Activated T-helper 1 cell treated with anti-CD3 and anti-CD28 coated beads, Interleukin-12 subunit alpha, Interleukin-12 subunit beta, Interleukin-2, Interleukin-4 antibody, amounts not matched to agents 30 ng/mL and 10 ng/mL and 1 ng/mL, durations not matched to agents 14 hours and 24 hours and 36 hours (primary cell): ENCODE results near the gene SYTL5. TPM values are rescaled to one million over a fixed set of nuclear protein-coding genes. Genes with fewer than 3 reads are reported as not detected.

Source experiments
- DNase-seq: peaks from one replicate; pipeline ENCODE4 v3.0.0; 2021; ENCODE audit warnings: low spot score
- H3K27ac Mint-ChIP-seq: one replicate; pipeline ENCODE4 v1.8.0; 2021; ENCODE audit warnings: mild to moderate bottlenecking, mixed read lengths
- H3K27me3 Mint-ChIP-seq: one replicate; pipeline ENCODE4 v1.8.0; 2022; ENCODE audit warnings: mild to moderate bottlenecking, moderate library complexity, mixed read lengths; ENCODE audit not compliant: insufficient read depth
- H3K36me3 Mint-ChIP-seq: one replicate; pipeline ENCODE4 v1.8.0; 2021; ENCODE audit warnings: low read depth, mixed read lengths
- H3K4me1 Mint-ChIP-seq: one replicate; pipeline ENCODE4 v1.8.0; 2021; ENCODE audit warnings: low read depth, mixed read lengths
- H3K4me3 Mint-ChIP-seq: one replicate; pipeline ENCODE4 v1.8.0; 2021; ENCODE audit warnings: mild to moderate bottlenecking, moderate library complexity, mixed read lengths
- H3K9me3 Mint-ChIP-seq: one replicate; pipeline ENCODE4 v1.8.0; 2021; ENCODE audit warnings: mixed read lengths
- intact Hi-C: fragments of 100-400 bp; cut with micrococcal nuclease; formaldehyde crosslinking; loops from one replicate; pipeline ENCODE4 v1.15.1; 2024
- total RNA-seq: library from RNA; stranded (reverse); gene quantifications from 2 replicates; pipeline ENCODE4 v1.2.3, GENCODE V29; 2022

Gene SYTL5
- total RNA-seq, 1 donor from 2014 or later = not detected

- Mint-ChIP-seq H3K27me3 (no peaks in the 10 kb centered on the region), H3K4me3 (no peak overlapping the region), H3K36me3 (no peaks in the 10 kb centered on the region), H3K27ac (no peak overlapping the region), H3K9me3 (no peaks in the 10 kb centered on the region), H3K4me1 (no peaks in the 10 kb centered on the region)
- no peak for DNase-seq
- intact Hi-C loops = no loop called here
Observed at GRCh38 chrX:38172596-38172995, 166.2 kb downstream of the SYTL5 start.

GRCh38 chrX:38175139-38175538, 168.8 kb downstream of the SYTL5 start:
- no peaks in the 10 kb centered on the region for H3K9me3 Mint-ChIP-seq
- intact Hi-C loops = no loop called here
- no peak for DNase-seq
- H3K36me3 Mint-ChIP-seq = no peaks in the 10 kb centered on the region
- H3K27me3 Mint-ChIP-seq = no peaks in the 10 kb centered on the region
- H3K4me1 Mint-ChIP-seq = no peaks in the 10 kb centered on the region
- no peak overlapping the region for H3K4me3 Mint-ChIP-seq
- no peak overlapping the region for H3K27ac Mint-ChIP-seq

GRCh38 chrX:38178396-38178795, 172.0 kb downstream of the SYTL5 start:
- intact Hi-C loops = no loop called here
- H3K27ac Mint-ChIP-seq = no peak overlapping the region
- H3K9me3 Mint-ChIP-seq = no peaks in the 10 kb centered on the region
- DNase-seq = no peak
- H3K36me3 Mint-ChIP-seq = no peaks in the 10 kb centered on the region
- no peaks in the 10 kb centered on the region for H3K27me3 Mint-ChIP-seq
- H3K4me3 Mint-ChIP-seq = no peak overlapping the region
- no peaks in the 10 kb centered on the region for H3K4me1 Mint-ChIP-seq

Other genes starting within 250 kb of the SYTL5 start
- not detected in 2 replicates for gene CYBB, start 226.5 kb upstream of the SYTL5 start, total RNA-seq
- gene DYNLT3, start 159.0 kb upstream of the SYTL5 start, total RNA-seq = 15.3 and 16.7 TPM in 2 replicates
- gene SRPX, start 214.3 kb downstream of the SYTL5 start, total RNA-seq = not detected in 2 replicates